Urinary bladder (tissue), 4 donors: ENCODE results near the gene DAD1. TPM values are rescaled to one million over a fixed set of nuclear protein-coding genes. Genes with fewer than 3 reads are reported as not detected.
"Not testable (repeated sequence)": the region's sequence is repeated elsewhere in the genome, so short reads cannot be mapped to it uniquely, and the experiment has no call there.

Source experiments
- DNase-seq: peaks from one replicate; pipeline ENCODE4 v3.0.0-alpha.2; 2015; ENCODE audit errors: extremely low spot score
- H3K27ac ChIP-seq: one replicate; pipeline ENCODE4 v1.5.1; 2013; ENCODE audit warnings: low read depth, mild to moderate bottlenecking, moderate library complexity
- H3K36me3 ChIP-seq: one replicate; pipeline ENCODE4 v1.6.1; 2013; ENCODE audit warnings: mild to moderate bottlenecking, moderate library complexity; ENCODE audit not compliant: insufficient read depth
- H3K4me1 ChIP-seq: one replicate; pipeline ENCODE4 v1.6.1; 2013; ENCODE audit warnings: mild to moderate bottlenecking, moderate library complexity; ENCODE audit not compliant: insufficient read depth
- H3K4me3 ChIP-seq: one replicate; pipeline ENCODE4 v1.5.1; 2013; ENCODE audit warnings: low read depth, low read length
- WGBS: extraction: QIAGEN DNeasy Blood & Tissue Kit; methylation state at CpG from one replicate; pipeline ENCODE4 v1.1.7; 2013; 5-methylcytosine and 5-hydroxymethylcytosine counted together
- polyA plus RNA-seq: library from polyadenylated mRNA; stranded (reverse); fragments of 200-250 nt; gene quantifications from one replicate; pipeline ENCODE4 v1.2.3, GENCODE V29; 2013
- total RNA-seq: library from RNA; depleted of rRNA; stranded (reverse); fragments of >200 nt; gene quantifications from one replicate; pipeline ENCODE4 v1.2.3, GENCODE V29; 2014
- donor health status: healthy with polysubstance abuse.
- donor health status: healthy.

DAD1 gene
- total and polyA plus RNA-seq, 2 donors, result 214 to 222 TPM

- no peaks in the 10 kb centered on the region for H3K36me3 ChIP-seq
- 80% methylated on average over 25 of the region's 25 CpGs for WGBS
- H3K4me3 ChIP-seq, result no peak overlapping the region
- no peaks in the 10 kb centered on the region for H3K4me1 ChIP-seq
- peak overlapping the region; percentile 35 for H3K27ac ChIP-seq
- DNase-seq, result no peak
Observed at GRCh38 chr14:22558221-22558913, 30.7 kb downstream of the DAD1 start.

DNA sequence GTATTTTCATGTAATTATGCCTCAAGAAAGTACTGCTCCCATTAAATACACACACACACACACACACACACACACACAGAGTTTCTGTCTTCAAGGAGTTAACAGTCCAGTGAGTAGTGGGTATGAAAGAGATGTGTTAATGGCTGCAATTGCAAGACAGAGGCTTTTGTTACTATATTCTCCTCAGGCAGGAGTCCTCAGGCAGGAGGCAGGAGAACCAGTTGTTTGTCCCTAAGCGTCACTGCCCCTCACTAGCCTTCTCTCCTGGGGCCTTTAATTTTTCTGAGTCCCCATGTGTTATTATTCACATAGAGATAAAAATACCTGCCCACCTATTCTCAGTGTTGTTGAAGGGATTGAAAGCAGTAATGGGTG is 31.2 kb downstream of the DAD1 start:
- WGBS, result 85% methylated on average over 1 of the region's 1 CpG
- DNase-seq, result no peak
- Histone ChIP-seq H3K4me1 (no peaks in the 10 kb centered on the region), H3K4me3 (no peak overlapping the region), H3K36me3 (no peaks in the 10 kb centered on the region), H3K27ac (no peak overlapping the region)

- peak; percentile 46 for DNase-seq
- no peaks in the 10 kb centered on the region for H3K4me1 ChIP-seq
- no peaks in the 10 kb centered on the region for H3K36me3 ChIP-seq
- no peak overlapping the region for H3K4me3 ChIP-seq
- 10% methylated on average over 28 of the region's 28 CpGs for WGBS
- H3K27ac ChIP-seq, result no peak overlapping the region
Observed at GRCh38 chr14:22556990-22557623, 31.9 kb downstream of the DAD1 start.

- Histone ChIP-seq H3K27ac (no peak overlapping the region), H3K36me3 (no peaks in the 10 kb centered on the region), H3K4me3 (no peak overlapping the region), H3K4me1 (no peaks in the 10 kb centered on the region)
- DNase-seq, result no peak
- 66% methylated on average over 28 of the region's 28 CpGs for WGBS
Observed at GRCh38 chr14:22556021-22556989, 32.7 kb downstream of the DAD1 start.

DNA sequence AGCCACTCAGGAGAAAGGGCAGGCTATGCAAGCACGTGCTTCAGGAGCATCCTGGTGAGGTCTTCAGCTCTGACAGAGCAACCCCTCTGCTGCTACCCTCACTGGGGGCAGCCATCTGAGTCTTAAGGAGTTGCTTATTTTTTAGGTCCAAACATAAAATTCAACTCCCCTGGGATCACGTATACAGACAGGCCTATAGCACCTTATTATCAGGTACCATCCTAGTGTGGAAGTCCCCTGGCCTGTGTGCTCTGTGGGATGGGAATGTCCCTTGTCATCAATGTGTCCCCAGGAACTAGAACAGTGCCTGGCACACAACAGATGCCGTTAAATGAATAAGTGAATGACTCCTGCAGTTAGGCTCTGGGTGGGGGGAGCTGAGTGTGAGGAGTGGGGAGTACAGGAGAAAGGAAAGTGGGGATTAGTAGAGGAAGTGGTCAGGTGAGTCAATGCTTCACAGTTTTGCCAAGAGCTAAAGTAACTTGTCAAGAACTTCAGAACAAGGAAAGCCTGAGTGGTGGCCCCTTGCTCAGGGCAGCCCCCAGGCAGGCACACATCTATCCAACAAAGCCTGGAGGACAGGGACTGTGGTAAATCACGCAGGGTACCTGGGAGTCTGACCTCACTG is 33.5 kb downstream of the DAD1 start:
- Histone ChIP-seq H3K4me1 (no peaks in the 10 kb centered on the region), H3K27ac (no peak overlapping the region), H3K36me3 (no peaks in the 10 kb centered on the region), H3K4me3 (no peak overlapping the region)
- WGBS, result 88% methylated on average over 4 of the region's 4 CpGs
- DNase-seq, result no peak

DNA sequence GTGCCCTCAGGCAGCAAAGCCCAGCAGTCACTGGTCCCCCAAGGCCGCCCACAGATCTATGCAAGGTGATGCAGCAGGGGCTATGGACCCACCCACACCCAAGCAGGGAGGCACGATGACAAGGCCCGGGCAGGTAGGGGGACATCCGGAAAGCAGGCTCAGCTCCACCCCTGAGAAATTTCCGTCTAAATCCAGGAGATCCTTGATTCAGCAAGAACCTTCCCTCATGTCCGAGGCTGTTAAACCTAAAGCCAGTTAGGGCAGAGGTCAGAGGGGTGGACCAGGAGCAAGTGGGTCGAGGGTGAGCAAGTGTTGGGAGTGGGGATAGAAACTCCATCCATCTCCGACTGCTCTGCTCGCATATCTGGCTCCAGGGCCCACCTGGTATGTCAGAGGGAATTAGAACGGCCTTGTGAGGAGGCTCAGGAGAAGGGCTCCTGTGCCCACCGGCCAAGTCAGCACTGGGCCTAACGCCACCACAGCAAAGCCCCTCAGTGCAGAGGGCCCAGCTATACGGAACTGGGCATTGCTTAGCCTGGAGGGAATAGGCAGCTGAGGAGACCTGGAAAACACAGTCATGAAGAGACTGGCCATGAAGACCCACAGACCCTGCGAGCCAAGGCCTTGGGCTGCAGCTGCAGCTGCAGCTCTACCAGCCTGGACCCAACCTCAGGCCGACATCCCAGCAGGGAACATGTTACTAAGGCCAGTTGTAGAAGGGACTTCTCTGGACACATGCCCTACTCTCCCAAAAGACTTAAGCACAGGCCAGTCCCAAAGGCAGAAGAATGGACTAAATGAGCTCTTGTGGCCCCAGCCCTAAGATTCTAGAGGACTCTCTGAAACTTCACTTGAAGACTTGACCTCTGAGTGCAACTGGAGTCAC is 34.3 kb downstream of the DAD1 start:
- 94% methylated on average over 15 of the region's 15 CpGs for WGBS
- no peak overlapping the region for H3K4me3 ChIP-seq
- no peak for DNase-seq
- H3K4me1 ChIP-seq, result no peaks in the 10 kb centered on the region
- no peak overlapping the region for H3K27ac ChIP-seq
- no peaks in the 10 kb centered on the region for H3K36me3 ChIP-seq

GRCh38 chr14:22553861-22554497 is 35.0 kb downstream of the DAD1 start:
- H3K36me3 ChIP-seq, H3K27ac ChIP-seq, H3K4me1 ChIP-seq, DNase-seq, H3K4me3 ChIP-seq: not testable (repeated sequence)
- 93% methylated on average over 14 of the region's 14 CpGs for WGBS

- DNase-seq, result no peak
- Histone ChIP-seq H3K36me3 (no peaks in the 10 kb centered on the region), H3K4me3 (no peak overlapping the region), H3K4me1 (no peaks in the 10 kb centered on the region), H3K27ac (no peak overlapping the region)
- WGBS, result 91% methylated on average over 5 of the region's 5 CpGs
Observed at GRCh38 chr14:22553445-22553844, 35.6 kb downstream of the DAD1 start.

GRCh38 chr14:22552827-22553076 is 36.3 kb downstream of the DAD1 start:
- H3K27ac ChIP-seq, result no peak overlapping the region
- 97% methylated on average over 2 of the region's 2 CpGs for WGBS
- H3K36me3 ChIP-seq, result no peaks in the 10 kb centered on the region
- H3K4me1 ChIP-seq, result no peaks in the 10 kb centered on the region
- no peak for DNase-seq
- H3K4me3 ChIP-seq, result no peak overlapping the region

- Histone ChIP-seq H3K36me3 (no peaks in the 10 kb centered on the region), H3K4me3 (no peak overlapping the region), H3K4me1 (no peaks in the 10 kb centered on the region), H3K27ac (no peak overlapping the region)
- DNase-seq, result no peak
- WGBS, result 90% methylated on average over 13 of the region's 13 CpGs
Observed at GRCh38 chr14:22552001-22552826, 36.8 kb downstream of the DAD1 start.

DNA sequence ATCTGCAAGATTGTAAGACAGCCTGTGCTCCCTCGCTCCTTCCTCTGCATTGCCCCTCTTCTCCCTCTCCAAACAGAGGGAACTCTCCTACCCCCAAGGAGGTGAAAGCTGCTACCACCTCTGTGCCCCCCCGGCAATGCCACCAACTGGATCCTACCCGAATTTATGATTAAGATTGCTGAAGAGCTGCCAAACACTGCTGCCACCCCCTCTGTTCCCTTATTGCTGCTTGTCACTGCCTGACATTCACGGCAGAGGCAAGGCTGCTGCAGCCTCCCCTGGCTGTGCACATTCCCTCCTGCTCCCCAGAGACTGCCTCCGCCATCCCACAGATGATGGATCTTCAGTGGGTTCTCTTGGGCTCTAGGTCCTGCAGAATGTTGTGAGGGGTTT is 37.4 kb downstream of the DAD1 start:
- H3K36me3 ChIP-seq, result no peaks in the 10 kb centered on the region
- no peaks in the 10 kb centered on the region for H3K4me1 ChIP-seq
- no peak overlapping the region for H3K27ac ChIP-seq
- WGBS, result 62% methylated on average over 5 of the region's 5 CpGs
- H3K4me3 ChIP-seq, result no peak overlapping the region
- DNase-seq, result no peak
